HCT116 (cell line): ENCODE data around the gene TEP1.

Experiments
- EZH2 ChIP-seq: fragments of 200-600 bp; sonication (generic); IDR thresholded peaks from 2 replicates; pipeline ENCODE4 v1.6.1; 2017; ENCODE audit warnings: antibody characterized with exemption, mixed run types
- JUND ChIP-seq: IDR thresholded peaks from 2 replicates; pipeline ENCODE4 v1.6.1; 2012
- POLR2A ChIP-seq: IDR thresholded peaks from 2 replicates; pipeline ENCODE4 v1.7.0; 2011; ENCODE audit warnings: borderline replicate concordance; ENCODE audit not compliant: insufficient read depth, insufficient read length; ENCODE audit errors: extremely low read depth
- POLR2AphosphoS5 ChIP-seq: IDR thresholded peaks from 2 replicates; pipeline ENCODE4 v1.6.1; 2011; ENCODE audit warnings: mild to moderate bottlenecking, low read depth, low read length, moderate library complexity
- RAD21 ChIP-seq: IDR thresholded peaks from 2 replicates; pipeline ENCODE4 v1.6.1; 2012; ENCODE audit warnings: low read depth, mild to moderate bottlenecking
- YY1 ChIP-seq: IDR thresholded peaks from 2 replicates; pipeline ENCODE4 v1.6.1; 2011; ENCODE audit warnings: low read length, low read depth, moderate library complexity, mild to moderate bottlenecking; ENCODE audit not compliant: insufficient replicate concordance; ENCODE audit errors: extremely low read depth
- TF ChIP-seq, protein P1 (sequence below), 3 experiments: fragments of 200-600 bp in 1 of 3; sonication (generic) in 1 of 3; IDR thresholded peaks in 2 of 3; conservative IDR thresholded peaks in 1 of 3; 2 replicates each; pipeline ENCODE4 v1.5.1; 2012 to 2017; ENCODE audit warnings: low read depth in 2 of 3, low read length in 2 of 3, antibody characterized with exemption in 1 of 3, borderline replicate concordance in 1 of 3, control low read depth in 1 of 3, mild to moderate bottlenecking in 1 of 3, mixed read lengths in 1 of 3, mixed run types in 1 of 3, moderate library complexity in 1 of 3; ENCODE audit not compliant: insufficient read depth in 1 of 3
- TF ChIP-seq, protein P2 (sequence below): IDR thresholded peaks from 2 replicates; pipeline ENCODE4 v1.6.1; 2012
- TF ChIP-seq, protein P3 (sequence below): IDR thresholded peaks from 2 replicates; pipeline ENCODE4 v1.6.1; 2012; ENCODE audit warnings: low read depth

DNA sequence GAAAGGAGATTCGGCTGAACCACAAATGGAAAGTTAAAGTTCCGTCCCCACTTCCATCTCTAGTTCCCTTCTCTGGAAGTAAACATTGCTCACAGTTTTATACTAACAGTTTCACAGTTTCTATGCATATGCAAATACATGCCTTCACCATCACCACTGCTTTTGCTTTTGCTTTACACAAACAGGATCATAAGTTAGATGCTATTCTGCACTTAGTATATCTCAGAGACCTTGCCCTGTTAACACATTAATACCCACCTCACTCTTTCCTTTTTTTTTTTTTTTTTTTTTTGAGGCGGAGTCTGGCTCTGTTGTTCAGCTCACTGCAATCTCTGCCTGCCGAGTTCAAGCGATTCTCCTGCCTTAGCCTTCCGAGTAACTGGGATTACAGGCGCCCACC is 890 bp downstream of the TEP1 start:
- TF ChIP-seq, protein P1, sequence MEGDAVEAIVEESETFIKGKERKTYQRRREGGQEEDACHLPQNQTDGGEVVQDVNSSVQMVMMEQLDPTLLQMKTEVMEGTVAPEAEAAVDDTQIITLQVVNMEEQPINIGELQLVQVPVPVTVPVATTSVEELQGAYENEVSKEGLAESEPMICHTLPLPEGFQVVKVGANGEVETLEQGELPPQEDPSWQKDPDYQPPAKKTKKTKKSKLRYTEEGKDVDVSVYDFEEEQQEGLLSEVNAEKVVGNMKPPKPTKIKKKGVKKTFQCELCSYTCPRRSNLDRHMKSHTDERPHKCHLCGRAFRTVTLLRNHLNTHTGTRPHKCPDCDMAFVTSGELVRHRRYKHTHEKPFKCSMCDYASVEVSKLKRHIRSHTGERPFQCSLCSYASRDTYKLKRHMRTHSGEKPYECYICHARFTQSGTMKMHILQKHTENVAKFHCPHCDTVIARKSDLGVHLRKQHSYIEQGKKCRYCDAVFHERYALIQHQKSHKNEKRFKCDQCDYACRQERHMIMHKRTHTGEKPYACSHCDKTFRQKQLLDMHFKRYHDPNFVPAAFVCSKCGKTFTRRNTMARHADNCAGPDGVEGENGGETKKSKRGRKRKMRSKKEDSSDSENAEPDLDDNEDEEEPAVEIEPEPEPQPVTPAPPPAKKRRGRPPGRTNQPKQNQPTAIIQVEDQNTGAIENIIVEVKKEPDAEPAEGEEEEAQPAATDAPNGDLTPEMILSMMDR (IDR thresholded peaks at IDR 0.05 in 2 of 3, conservative IDR thresholded peaks at IDR 0.05 in 1 of 3; ENCODE audit: borderline replicate concordance in 1 of 3, insufficient read depth in 1 of 3, low read depth in 2 of 3, low read length in 2 of 3): no peak
- TF ChIP-seq YY1 (no peak), EZH2 (no peak), JUND (no peak), POLR2A (no peak), RAD21 (no peak), POLR2AphosphoS5 (no peak)
- TF ChIP-seq, protein P2, sequence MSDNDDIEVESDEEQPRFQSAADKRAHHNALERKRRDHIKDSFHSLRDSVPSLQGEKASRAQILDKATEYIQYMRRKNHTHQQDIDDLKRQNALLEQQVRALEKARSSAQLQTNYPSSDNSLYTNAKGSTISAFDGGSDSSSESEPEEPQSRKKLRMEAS: no peak
- TF ChIP-seq, protein P3, sequence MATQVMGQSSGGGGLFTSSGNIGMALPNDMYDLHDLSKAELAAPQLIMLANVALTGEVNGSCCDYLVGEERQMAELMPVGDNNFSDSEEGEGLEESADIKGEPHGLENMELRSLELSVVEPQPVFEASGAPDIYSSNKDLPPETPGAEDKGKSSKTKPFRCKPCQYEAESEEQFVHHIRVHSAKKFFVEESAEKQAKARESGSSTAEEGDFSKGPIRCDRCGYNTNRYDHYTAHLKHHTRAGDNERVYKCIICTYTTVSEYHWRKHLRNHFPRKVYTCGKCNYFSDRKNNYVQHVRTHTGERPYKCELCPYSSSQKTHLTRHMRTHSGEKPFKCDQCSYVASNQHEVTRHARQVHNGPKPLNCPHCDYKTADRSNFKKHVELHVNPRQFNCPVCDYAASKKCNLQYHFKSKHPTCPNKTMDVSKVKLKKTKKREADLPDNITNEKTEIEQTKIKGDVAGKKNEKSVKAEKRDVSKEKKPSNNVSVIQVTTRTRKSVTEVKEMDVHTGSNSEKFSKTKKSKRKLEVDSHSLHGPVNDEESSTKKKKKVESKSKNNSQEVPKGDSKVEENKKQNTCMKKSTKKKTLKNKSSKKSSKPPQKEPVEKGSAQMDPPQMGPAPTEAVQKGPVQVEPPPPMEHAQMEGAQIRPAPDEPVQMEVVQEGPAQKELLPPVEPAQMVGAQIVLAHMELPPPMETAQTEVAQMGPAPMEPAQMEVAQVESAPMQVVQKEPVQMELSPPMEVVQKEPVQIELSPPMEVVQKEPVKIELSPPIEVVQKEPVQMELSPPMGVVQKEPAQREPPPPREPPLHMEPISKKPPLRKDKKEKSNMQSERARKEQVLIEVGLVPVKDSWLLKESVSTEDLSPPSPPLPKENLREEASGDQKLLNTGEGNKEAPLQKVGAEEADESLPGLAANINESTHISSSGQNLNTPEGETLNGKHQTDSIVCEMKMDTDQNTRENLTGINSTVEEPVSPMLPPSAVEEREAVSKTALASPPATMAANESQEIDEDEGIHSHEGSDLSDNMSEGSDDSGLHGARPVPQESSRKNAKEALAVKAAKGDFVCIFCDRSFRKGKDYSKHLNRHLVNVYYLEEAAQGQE: no peak
